H9 (cell line): ENCODE results near the gene KIF3B. TPM values are rescaled to one million over a fixed set of nuclear protein-coding genes. Genes with fewer than 3 reads are reported as not detected.

ENCODE experiments used
- DNase-seq: peaks from one replicate; pipeline ENCODE4 v3.0.0-alpha.2; 2017
- H2AFZ ChIP-seq: one replicate; pipeline ENCODE4 v1.6.1; 2013; ENCODE audit warnings: mild to moderate bottlenecking, low read length, control low read depth, moderate library complexity
- H2AK5ac ChIP-seq: 2 replicates; pipeline ENCODE4 v1.6.1; 2013; ENCODE audit warnings: low read length, control low read depth, mixed read lengths; ENCODE audit not compliant: insufficient read length
- H2BK120ac ChIP-seq: one replicate; pipeline ENCODE4 v1.6.1; 2013; ENCODE audit warnings: low read depth, mild to moderate bottlenecking, low read length, control low read depth, inconsistent platforms; ENCODE audit not compliant: poor library complexity, severe bottlenecking
- H2BK12ac ChIP-seq: 2 replicates; pipeline ENCODE4 v1.6.1; 2013; ENCODE audit warnings: low read length, control low read depth, mixed read lengths, low read depth; ENCODE audit not compliant: insufficient read length
- H2BK15ac ChIP-seq: 2 replicates; pipeline ENCODE4 v1.6.1; 2013; ENCODE audit warnings: low read depth, low read length, control low read depth
- H2BK20ac ChIP-seq: one replicate; pipeline ENCODE4 v1.6.1; 2013; ENCODE audit warnings: low read depth, mild to moderate bottlenecking, low read length, control low read depth, inconsistent platforms; ENCODE audit not compliant: poor library complexity, severe bottlenecking
- H2BK5ac ChIP-seq: 2 replicates; pipeline ENCODE4 v1.6.1; 2013; ENCODE audit warnings: low read length, control low read depth, mixed read lengths; ENCODE audit not compliant: insufficient read length
- H3K14ac ChIP-seq: 2 replicates; pipeline ENCODE4 v1.6.1; 2013; ENCODE audit warnings: low read length, control low read depth; ENCODE audit not compliant: insufficient read depth
- H3K18ac ChIP-seq: 2 replicates; pipeline ENCODE4 v1.6.1; 2013; ENCODE audit warnings: low read depth, mild to moderate bottlenecking, mixed read lengths, low read length, control low read depth; ENCODE audit not compliant: insufficient read length
- H3K23ac ChIP-seq: 2 replicates; pipeline ENCODE4 v1.6.1; 2013; ENCODE audit warnings: low read length, control low read depth, mixed read lengths, low read depth; ENCODE audit not compliant: insufficient read length
- H3K23me2 ChIP-seq: 2 replicates; pipeline ENCODE4 v1.6.1; 2013; ENCODE audit warnings: low read depth, mild to moderate bottlenecking, mixed read lengths, low read length, control low read depth; ENCODE audit not compliant: insufficient read length, poor library complexity, severe bottlenecking
- H3K27ac ChIP-seq: 2 replicates; pipeline ENCODE4 v1.5.1; 2013; ENCODE audit warnings: low read length, control low read depth, mixed read lengths, low read depth; ENCODE audit not compliant: insufficient read length
- H3K27me3 ChIP-seq: 2 replicates; pipeline ENCODE4 v1.6.1; 2013; ENCODE audit warnings: low read length, control low read depth, inconsistent platforms; ENCODE audit not compliant: insufficient read depth
- H3K4ac ChIP-seq: 2 replicates; pipeline ENCODE4 v1.6.1; 2013; ENCODE audit warnings: low read depth, mild to moderate bottlenecking, control low read depth, inconsistent platforms, low read length, moderate library complexity
- H3K4me1 ChIP-seq: 2 replicates; pipeline ENCODE4 v1.6.1; 2013; ENCODE audit warnings: low read length, control low read depth, inconsistent platforms; ENCODE audit not compliant: insufficient read depth
- H3K4me2 ChIP-seq: 2 replicates; pipeline ENCODE4 v1.6.1; 2013; ENCODE audit warnings: low read length, control low read depth, mixed read lengths; ENCODE audit not compliant: insufficient read length, insufficient read depth
- H3K56ac ChIP-seq: 2 replicates; pipeline ENCODE4 v1.6.1; 2013; ENCODE audit warnings: low read depth, mild to moderate bottlenecking, mixed read lengths, low read length, control low read depth; ENCODE audit not compliant: insufficient read length
- H3K79me1 ChIP-seq: 2 replicates; pipeline ENCODE4 v1.6.1; 2013; ENCODE audit warnings: low read depth, mild to moderate bottlenecking, moderate library complexity, low read length, control low read depth, inconsistent platforms; ENCODE audit not compliant: insufficient read depth, poor library complexity, severe bottlenecking
- H3K79me2 ChIP-seq: 2 replicates; pipeline ENCODE4 v1.6.1; 2013; ENCODE audit warnings: low read length, control low read depth, inconsistent platforms; ENCODE audit not compliant: insufficient read depth
- H3K9ac ChIP-seq: 2 replicates; pipeline ENCODE4 v1.6.1; 2013; ENCODE audit warnings: low read length, control low read depth, mixed read lengths; ENCODE audit not compliant: insufficient read length; ENCODE audit errors: extremely low read depth
- H3K9me3 ChIP-seq: one replicate; pipeline ENCODE4 v1.6.1; 2013; ENCODE audit warnings: low read depth, low read length, inconsistent platforms; ENCODE audit not compliant: control insufficient read depth
- H3T11ph ChIP-seq: one replicate; pipeline ENCODE4 v1.6.1; 2013; ENCODE audit warnings: mild to moderate bottlenecking, low read length, control low read depth, inconsistent platforms
- H4K20me1 ChIP-seq: one replicate; pipeline ENCODE4 v1.6.1; 2013; ENCODE audit not compliant: control insufficient read depth, insufficient read length, insufficient read depth
- H4K5ac ChIP-seq: 2 replicates; pipeline ENCODE4 v1.6.1; 2013; ENCODE audit warnings: low read depth, mild to moderate bottlenecking, mixed read lengths, low read length, control low read depth; ENCODE audit not compliant: insufficient read length
- H4K8ac ChIP-seq: replicated peaks from 2 replicates; pipeline ENCODE4 v1.6.1; 2013; ENCODE audit warnings: low read length, control low read depth, mixed read lengths, low read depth; ENCODE audit not compliant: insufficient read length
- H4K91ac ChIP-seq: 2 replicates; pipeline ENCODE4 v1.6.1; 2013; ENCODE audit warnings: low read depth, mild to moderate bottlenecking, moderate library complexity, mixed read lengths, low read length, control low read depth; ENCODE audit not compliant: insufficient read length
- H3K27ac Mint-ChIP-seq, 3 experiments: 2 replicates in 2 of 3; 3 replicates in 1 of 3; pipeline ENCODE4 v1.8.0; 2020 to 2021; ENCODE audit warnings: mixed read lengths in 3 of 3, mild to moderate bottlenecking in 1 of 3, moderate library complexity in 1 of 3
- H3K27me3 Mint-ChIP-seq: 2 replicates; pipeline ENCODE4 v1.8.0; 2021; ENCODE audit warnings: low read depth, mild to moderate bottlenecking, moderate library complexity, mixed read lengths
- H3K36me3 Mint-ChIP-seq, 3 experiments: 2 replicates in 2 of 3; 3 replicates in 1 of 3; pipeline ENCODE4 v1.8.0; 2020 to 2021; ENCODE audit warnings: low read depth in 3 of 3, mixed read lengths in 3 of 3; ENCODE audit not compliant: insufficient read depth in 1 of 3
- H3K4me1 Mint-ChIP-seq, 2 experiments: 2 replicates each; pipeline ENCODE4 v1.8.0; 2020; ENCODE audit warnings: mixed read lengths in 2 of 2
- H3K4me3 Mint-ChIP-seq, 2 experiments: 2 replicates in 1 of 2; 3 replicates in 1 of 2; pipeline ENCODE4 v1.8.0; 2020 to 2021; ENCODE audit warnings: mild to moderate bottlenecking in 2 of 2, mixed read lengths in 2 of 2, moderate library complexity in 1 of 2
- H3K9me3 Mint-ChIP-seq, 2 experiments: 2 replicates in 1 of 2; 3 replicates in 1 of 2; pipeline ENCODE4 v1.8.0; 2020; ENCODE audit warnings: mild to moderate bottlenecking in 2 of 2, mixed read lengths in 2 of 2, moderate library complexity in 1 of 2
- CTCF ChIP-seq: fragments of 200-600 bp; sonication (generic); conservative IDR thresholded peaks from 3 replicates; pipeline ENCODE4 v1.8.0; 2021; ENCODE audit warnings: antibody characterized with exemption, mild to moderate bottlenecking
- WGBS: extraction: QIAGEN DNeasy Blood & Tissue Kit; methylation state at CpG from one replicate; pipeline ENCODE4 v1.1.7; 2013; ENCODE audit warnings: missing lambda C conversion rate, low lambda C conversion rate, mixed read lengths; ENCODE audit not compliant: insufficient read length; ENCODE audit errors: extremely low coverage; 5-methylcytosine and 5-hydroxymethylcytosine counted together
- total RNA-seq: library from RNA; stranded (reverse); gene quantifications from 2 replicates; pipeline ENCODE4 v1.2.1, GENCODE V29; 2021

KIF3B gene
- total RNA-seq, 1 experiment from 2014 or later, result 29.7 TPM

GRCh38 chr20:32249030-32249738 is 28.3 kb upstream of the KIF3B start:
- Histone ChIP-seq H3K79me2 (no peaks in the 10 kb centered on the region), H3K9ac (no peak overlapping the region), H3K4me1 (no peaks in the 10 kb centered on the region), H3K23me2 (no peaks in the 10 kb centered on the region), H4K5ac (no peak overlapping the region), H4K91ac (no peak overlapping the region), H3T11ph (no peak overlapping the region), H3K9me3 (no peaks in the 10 kb centered on the region), H2AFZ (no peak overlapping the region), H2BK15ac (no peak overlapping the region), H3K27me3 (no peaks in the 10 kb centered on the region), H3K79me1 (no peaks in the 10 kb centered on the region), H2AK5ac (no peak overlapping the region), H4K8ac (no peak overlapping the region), H3K14ac (no peak overlapping the region), H2BK5ac (no peak overlapping the region), H4K20me1 (no peaks in the 10 kb centered on the region), H3K27ac (no peak overlapping the region), H2BK12ac (no peak overlapping the region), H3K4ac (no peak overlapping the region), H2BK20ac (no peak overlapping the region), H3K56ac (no peak overlapping the region), H3K4me2 (no peak overlapping the region), H2BK120ac (no peak overlapping the region), H3K18ac (no peak overlapping the region), H3K23ac (no peak overlapping the region)
- H3K36me3 Mint-ChIP-seq, result no peaks in the 10 kb centered on the region
- H3K9me3 Mint-ChIP-seq, result no peaks in the 10 kb centered on the region
- TF ChIP-seq CTCF, result no peak
- H3K4me1 Mint-ChIP-seq, result no peaks in the 10 kb centered on the region; a peak in 1 of 4 replicates
- no peak overlapping the region for H3K27ac Mint-ChIP-seq
- peaks cover 18% of the 10 kb centered on the region for H3K27me3 Mint-ChIP-seq
- DNase-seq, result no peak
- no peak overlapping the region for H3K4me3 Mint-ChIP-seq
- WGBS, result no CpG with 5 or more reads among the region's 9 CpGs
